ENCODE measurements around the gene MUS81. TPM values are rescaled to one million over a fixed set of nuclear protein-coding genes. Genes with fewer than 3 reads are reported as not detected.

MUS81 gene, protein sequence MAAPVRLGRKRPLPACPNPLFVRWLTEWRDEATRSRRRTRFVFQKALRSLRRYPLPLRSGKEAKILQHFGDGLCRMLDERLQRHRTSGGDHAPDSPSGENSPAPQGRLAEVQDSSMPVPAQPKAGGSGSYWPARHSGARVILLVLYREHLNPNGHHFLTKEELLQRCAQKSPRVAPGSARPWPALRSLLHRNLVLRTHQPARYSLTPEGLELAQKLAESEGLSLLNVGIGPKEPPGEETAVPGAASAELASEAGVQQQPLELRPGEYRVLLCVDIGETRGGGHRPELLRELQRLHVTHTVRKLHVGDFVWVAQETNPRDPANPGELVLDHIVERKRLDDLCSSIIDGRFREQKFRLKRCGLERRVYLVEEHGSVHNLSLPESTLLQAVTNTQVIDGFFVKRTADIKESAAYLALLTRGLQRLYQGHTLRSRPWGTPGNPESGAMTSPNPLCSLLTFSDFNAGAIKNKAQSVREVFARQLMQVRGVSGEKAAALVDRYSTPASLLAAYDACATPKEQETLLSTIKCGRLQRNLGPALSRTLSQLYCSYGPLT
- 10 to 100 TPM; 37.9 to 51.0 TPM for total RNA-seq

DNA sequence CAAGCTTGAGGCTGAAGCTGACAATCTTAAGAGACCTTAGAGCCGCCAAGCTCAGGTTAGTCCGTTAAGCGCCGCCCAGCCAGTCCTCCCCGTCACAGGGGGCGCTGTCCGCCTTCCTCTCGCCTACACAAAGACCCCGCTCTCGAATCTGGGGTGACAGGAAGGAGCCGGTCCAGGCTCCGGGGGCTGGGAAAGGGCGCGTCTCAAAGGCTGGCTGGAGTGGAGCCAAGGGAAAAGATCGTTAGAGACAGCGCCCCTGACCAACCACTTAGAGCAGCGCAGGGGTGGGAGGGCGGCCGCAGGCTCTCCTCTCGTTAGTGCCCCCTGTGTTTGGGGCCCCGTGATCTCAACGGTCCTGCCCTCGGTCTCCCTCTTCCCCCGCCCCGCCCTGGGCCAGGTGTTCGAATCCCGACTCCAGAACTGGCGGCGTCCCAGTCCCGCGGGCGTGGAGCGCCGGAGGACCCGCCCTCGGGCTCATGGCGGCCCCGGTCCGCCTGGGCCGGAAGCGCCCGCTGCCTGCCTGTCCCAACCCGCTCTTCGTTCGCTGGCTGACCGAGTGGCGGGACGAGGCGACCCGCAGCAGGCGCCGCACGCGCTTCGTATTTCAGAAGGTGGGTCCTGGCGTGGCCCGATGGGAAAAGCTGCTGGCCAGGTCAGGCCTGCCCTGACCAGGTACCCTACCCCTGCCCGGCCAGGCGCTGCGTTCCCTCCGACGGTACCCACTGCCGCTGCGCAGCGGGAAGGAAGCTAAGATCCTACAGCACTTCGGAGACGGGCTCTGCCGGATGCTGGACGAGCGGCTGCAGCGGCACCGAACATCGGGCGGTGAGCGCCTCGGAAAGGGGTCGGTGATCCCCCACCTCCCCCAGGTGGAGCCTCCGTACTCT, at the start of gene MUS81:
MUS81 (plus strand) TSS at position 156 of the 887 bp plus-strand sequence; CDS start at position 477, 321 bp downstream.

GRCh38 chr11:65833297-65834030, 26.8 kb upstream of the MUS81 start, which contains the start of gene SNX32:
Gene SNX32, plus strand, starts transcription at chr11:65833963. Its CDS starts 103 bp downstream, at chr11:65834066.

DNA sequence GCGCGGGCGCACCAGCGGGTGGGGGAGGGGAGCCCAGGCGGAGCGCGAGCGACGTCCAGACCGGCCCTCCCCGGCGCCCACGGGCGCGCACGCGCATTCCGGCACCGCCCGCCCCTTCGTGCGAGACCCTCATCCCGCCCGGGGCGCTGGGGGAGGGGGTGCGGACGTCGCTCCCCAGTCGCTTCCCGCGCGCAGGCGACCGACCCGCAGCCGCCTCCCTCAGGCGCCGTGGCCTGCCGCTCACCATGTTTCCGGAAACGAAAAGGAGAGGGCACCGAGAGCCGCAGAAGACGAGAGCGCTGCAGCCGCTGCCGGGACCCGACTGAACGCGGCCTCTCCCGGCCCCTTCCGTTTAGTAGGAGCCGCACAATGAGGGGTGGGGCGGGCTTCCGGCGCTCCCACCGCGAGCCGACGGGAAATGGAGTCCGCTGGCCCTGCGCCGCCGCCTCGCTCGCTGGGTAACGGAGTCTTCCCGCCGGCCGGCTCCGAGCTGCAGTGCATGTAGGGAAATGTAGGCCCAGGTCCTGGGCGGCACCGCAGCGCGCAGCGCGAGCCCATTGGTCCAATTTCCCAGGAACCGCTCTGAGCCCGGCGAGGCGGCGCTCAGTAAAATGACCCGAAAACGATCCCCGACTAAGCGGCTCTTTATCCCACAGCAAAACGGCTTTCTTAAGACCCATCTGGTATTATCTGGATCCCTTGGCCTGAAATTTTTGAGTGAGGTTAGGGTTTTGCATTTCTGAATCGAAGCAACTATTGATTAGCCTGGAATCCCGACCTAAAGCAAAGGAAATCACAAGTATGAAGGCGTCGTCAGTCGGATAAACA, 2.2 kb upstream of the MUS81 start, which contains the start of gene CFL1:
CFL1 (minus strand) TSS at position 328 of the 828 bp plus-strand sequence; CDS start at position 247, 81 bp downstream.

GRCh38 chr11:65872586-65873317, 12.5 kb downstream of the MUS81 start, which contains the start of gene EFEMP2:
Gene EFEMP2, minus strand, starts transcription at chr11:65872800. Its CDS starts 446 bp downstream, at chr11:65872354.

DNA sequence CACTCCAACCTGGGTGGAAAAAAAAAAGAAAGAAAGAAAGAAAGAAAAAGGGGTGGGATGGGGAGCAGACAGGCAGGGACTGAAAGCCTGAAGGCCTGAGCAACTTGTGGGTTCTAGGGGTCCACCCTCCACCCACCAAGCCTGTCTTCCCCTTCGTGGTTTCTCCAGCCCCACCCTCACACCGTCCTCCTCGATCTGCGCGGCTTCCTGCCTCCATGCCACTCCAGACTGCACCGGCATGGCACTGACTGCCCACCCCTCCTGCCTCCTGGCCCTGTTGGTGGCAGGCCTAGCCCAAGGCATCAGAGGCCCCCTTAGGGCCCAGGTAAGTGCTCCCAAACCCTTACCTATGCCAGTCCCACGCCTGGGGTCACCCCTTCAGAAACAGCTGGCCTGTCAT, 19.4 kb downstream of the MUS81 start, which contains the start of gene CTSW:
CTSW (plus strand) TSS at position 221 of the 400 bp plus-strand sequence; CDS start at position 239, 18 bp downstream.

GRCh38 chr11:65888163-65888814, 28.1 kb downstream of the MUS81 start, which contains the start of gene FIBP:
Gene FIBP, minus strand, starts transcription at chr11:65888471. Its CDS starts 53 bp downstream, at chr11:65888418.

DNA sequence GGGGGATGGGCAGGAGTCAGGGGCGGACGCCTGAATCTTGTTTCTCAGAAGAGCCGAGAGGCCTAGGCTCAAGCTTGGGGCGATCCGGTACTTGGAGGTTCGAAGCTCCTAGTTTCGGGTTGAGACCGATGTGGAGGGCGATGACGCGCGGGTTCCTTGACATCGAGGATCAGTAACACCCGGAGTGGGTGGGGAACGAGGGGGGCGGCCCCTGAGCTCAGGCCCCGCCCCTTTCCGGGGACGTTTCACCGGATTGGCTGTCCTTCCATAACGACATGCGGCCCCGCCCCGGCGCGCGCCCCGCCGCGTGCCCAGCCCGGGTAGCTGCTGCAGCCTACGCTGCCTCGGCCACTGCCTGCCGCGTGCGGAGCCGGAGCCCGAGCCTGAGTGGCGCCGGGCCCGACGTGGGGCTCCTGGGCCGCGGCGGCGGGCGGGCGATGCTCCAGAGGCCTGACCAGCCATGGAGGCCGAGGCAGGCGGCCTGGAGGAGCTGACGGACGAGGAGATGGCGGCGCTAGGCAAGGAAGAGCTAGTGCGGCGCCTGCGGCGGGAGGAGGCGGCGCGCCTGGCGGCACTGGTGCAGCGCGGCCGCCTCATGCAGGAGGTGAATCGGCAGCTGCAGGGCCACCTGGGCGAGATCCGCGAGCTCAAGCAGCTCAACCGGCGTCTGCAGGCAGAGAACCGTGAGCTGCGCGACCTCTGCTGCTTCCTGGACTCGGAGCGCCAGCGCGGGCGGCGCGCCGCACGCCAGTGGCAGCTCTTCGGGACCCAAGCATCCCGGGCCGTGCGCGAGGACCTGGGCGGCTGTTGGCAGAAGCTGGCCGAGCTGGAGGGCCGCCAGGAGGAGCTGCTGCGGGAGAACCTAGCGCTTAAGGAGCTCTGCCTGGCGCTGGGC, 30.3 kb downstream of the MUS81 start, which contains the start of gene CCDC85B:
CCDC85B (plus strand) TSS at position 350 of the 895 bp plus-strand sequence; CDS start at position 461, 111 bp downstream.

DNA sequence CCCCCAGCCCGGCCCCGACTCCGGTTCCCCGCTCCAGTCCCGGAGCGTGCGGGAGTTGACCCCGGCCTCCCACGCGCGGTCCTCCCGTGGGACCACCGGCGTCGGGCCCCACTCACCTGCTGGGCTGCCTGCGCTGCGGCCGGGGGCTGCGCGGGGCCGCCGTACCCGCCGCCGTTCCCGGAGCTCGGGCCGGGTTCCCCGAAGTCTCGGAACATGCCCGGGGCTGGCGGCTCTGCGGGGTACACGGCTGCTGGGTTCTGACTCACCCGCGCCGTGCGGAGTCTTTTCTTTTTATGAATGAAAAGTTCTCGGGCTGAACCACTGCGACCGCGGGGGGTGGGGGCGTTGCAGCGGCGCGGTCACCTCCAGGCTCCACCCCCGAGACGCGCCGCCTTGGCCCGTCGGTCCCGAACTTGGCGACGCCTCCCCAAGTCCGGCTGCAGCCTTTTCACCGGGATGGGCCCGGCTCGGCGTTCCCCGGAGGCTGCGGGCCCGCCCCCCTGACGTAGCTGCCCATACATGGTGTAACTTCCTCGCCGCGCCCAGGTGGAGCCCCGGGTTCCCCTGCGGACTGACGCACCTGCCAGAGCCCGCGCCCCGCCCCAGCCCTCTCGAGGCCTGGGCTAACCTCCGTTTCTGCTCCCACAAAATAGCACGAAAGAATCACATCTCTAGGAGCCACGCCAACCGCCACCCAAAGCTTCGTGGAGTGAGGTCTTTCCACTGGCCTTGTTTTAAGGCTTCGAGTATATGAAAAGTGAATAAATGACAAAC, 40.1 kb downstream of the MUS81 start, which contains the start of gene FOSL1:
FOSL1 (minus strand) TSS at position 264 of the 774 bp plus-strand sequence; CDS start at position 215, 49 bp downstream.

Other genes with a start within 250 kb of the MUS81 start
- gene MAP3K11, start 246.2 kb upstream of the MUS81 start, total RNA-seq = 100 to 1,000 TPM; 115 to 242 TPM
- 10 to 100 TPM; 30.3 to 34.3 TPM for gene PCNX3, start 244.7 kb upstream of the MUS81 start, total RNA-seq
- gene SIPA1, start 222.3 kb upstream of the MUS81 start, total RNA-seq = 10 to 100 TPM; 28.0 to 31.7 TPM
- gene RELA, start 197.5 kb upstream of the MUS81 start, total RNA-seq = 10 to 100 TPM; 27.3 to 35.8 TPM
- 10 to 100 TPM; 58.3 to 58.5 TPM for gene KAT5, start 148.2 kb upstream of the MUS81 start, total RNA-seq
- gene RNASEH2C, start 139.6 kb upstream of the MUS81 start, total RNA-seq = 10 to 100 TPM; 51.0 to 78.1 TPM
- gene AP5B1, start 79.5 kb upstream of the MUS81 start, total RNA-seq = 10 to 100 TPM; 40.6 to 74.3 TPM
- gene OVOL1, start 73.4 kb upstream of the MUS81 start, total RNA-seq = not detected
- 1 to 10 TPM in 1 of 2 donors, under 1 TPM in 1; 0.69 to 2.3 TPM for gene SNX32, start 26.5 kb upstream of the MUS81 start, total RNA-seq
- gene CFL1, start 2.3 kb upstream of the MUS81 start, total RNA-seq = 1,000 to 10,000 TPM; 1,026 to 1,378 TPM
- 1 to 10 TPM; 4.3 to 6.5 TPM for gene EFEMP2, start 12.4 kb downstream of the MUS81 start, total RNA-seq
- not detected for gene CTSW, start 19.4 kb downstream of the MUS81 start, total RNA-seq
- 100 to 1,000 TPM; 126 to 165 TPM for gene FIBP, start 28.0 kb downstream of the MUS81 start, total RNA-seq
- 10 to 100 TPM; 24.8 to 28.6 TPM for gene CCDC85B, start 30.2 kb downstream of the MUS81 start, total RNA-seq
- gene FOSL1, start 40.0 kb downstream of the MUS81 start, total RNA-seq = 10 to 100 TPM in 1 of 2 donors, 1 to 10 TPM in 1; 1.4 to 39.6 TPM
- 10 to 100 TPM; 13.8 to 14.3 TPM for gene C11orf68, start 58.6 kb downstream of the MUS81 start, total RNA-seq
- 100 to 1,000 TPM in 1 of 2 donors, 10 to 100 TPM in 1; 51.3 to 109 TPM for gene DRAP1, start 59.0 kb downstream of the MUS81 start, total RNA-seq
- not detected for gene TSGA10IP, start 85.0 kb downstream of the MUS81 start, total RNA-seq
- 10 to 100 TPM; 27.9 to 30.3 TPM for gene SART1, start 101.3 kb downstream of the MUS81 start, total RNA-seq
- 10 to 100 TPM; 28.6 to 52.6 TPM for gene EIF1AD, start 141.7 kb downstream of the MUS81 start, total RNA-seq
- 10 to 100 TPM; 10.3 to 27.6 TPM for gene BANF1, start 142.1 kb downstream of the MUS81 start, total RNA-seq
- not detected for gene CST6, start 151.6 kb downstream of the MUS81 start, total RNA-seq
- gene CATSPER1, start 166.0 kb downstream of the MUS81 start, total RNA-seq = not detected
- not detected for gene GAL3ST3, start 188.7 kb downstream of the MUS81 start, total RNA-seq
- 100 to 1,000 TPM; 173 to 199 TPM for gene SF3B2, start 191.9 kb downstream of the MUS81 start, total RNA-seq
- 10 to 100 TPM; 18.2 to 22.6 TPM for gene PACS1, start 209.8 kb downstream of the MUS81 start, total RNA-seq

Measured in melanocyte of skin (primary cell).